ENCODE results near the gene AUTS2.

DNA sequence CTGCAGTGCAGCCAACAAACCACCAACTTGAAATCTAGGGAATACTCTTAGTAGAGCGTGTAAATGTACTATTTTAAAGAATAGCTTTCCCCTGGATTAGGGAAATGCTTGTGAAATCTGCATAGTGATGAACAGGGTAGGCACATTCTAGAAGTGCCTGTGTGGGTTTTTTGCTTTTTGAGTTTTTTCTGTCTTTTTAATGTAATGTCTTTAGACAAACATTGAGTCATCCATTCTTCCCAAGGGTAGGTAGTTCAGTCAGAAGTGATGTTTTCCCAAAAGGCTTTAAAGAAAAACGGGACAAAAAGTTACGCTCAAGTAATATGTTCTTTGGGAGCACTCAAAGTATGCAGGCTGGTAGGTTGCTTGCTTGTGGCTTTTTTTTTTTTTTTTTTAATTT lies 130.0 kb downstream of the AUTS2 start:
- TF ChIP-seq POLR2A (IDR thresholded peaks at IDR 0.05; ENCODE audit: low read depth, low read length), result no peak
- TF ChIP-seq POLR2AphosphoS5 (IDR thresholded peaks at IDR 0.05; ENCODE audit: low read depth, low read length), result no peak
- no peak for TF ChIP-seq SPI1 (IDR thresholded peaks at IDR 0.05; ENCODE audit: low read depth, low read length)
- no peak for TF ChIP-seq TAF1 (IDR thresholded peaks at IDR 0.05; ENCODE audit: low read depth, low read length)
- no peak for TF ChIP-seq PAX5 (IDR thresholded peaks at IDR 0.05; ENCODE audit: insufficient read depth, low read length, severe bottlenecking)
- TF ChIP-seq POU2F2 (IDR thresholded peaks at IDR 0.05; ENCODE audit: low read depth, low read length), result no peak

All from GM12891 (cell line).